ENCODE measurements around the gene ARID2. TPM values are rescaled to one million over a fixed set of nuclear protein-coding genes. Genes with fewer than 3 reads are reported as not detected.

Gene ARID2
- total and polyA plus RNA-seq, 9 of the 15 experiments (the other 6 are each of a cell fraction or from before 2014, with no cell fraction given) = 13.4 to 41.6 (median 29.4) TPM

DNA sequence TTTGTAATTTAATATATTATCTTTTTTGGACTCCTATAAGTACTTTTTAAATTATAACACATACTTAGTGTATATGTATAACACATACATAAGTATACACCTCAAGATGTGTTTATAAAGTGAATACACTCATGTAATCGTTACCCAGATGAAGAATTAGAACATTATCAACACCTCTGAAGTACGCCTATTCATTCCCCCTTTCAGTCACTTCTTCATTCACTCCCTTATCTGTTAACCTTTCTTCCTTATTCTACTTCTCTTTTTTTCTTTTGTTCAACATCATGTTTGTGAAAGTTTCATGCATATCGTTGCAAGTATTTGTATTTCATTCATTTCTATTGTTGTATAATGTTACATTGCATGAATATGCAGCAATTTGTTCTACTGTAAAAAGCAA is 98.5 kb downstream of the ARID2 start:
- ATAC-seq = no peak
- no TSS peak for BruUV-seq (replicated peaks)
- POLR2A ChIA-PET = interaction anchor here (0.6 kb wide), 2 partner anchors 30 to 1357 kb away, joined by 3 read pairs; no protein-coding TSS in a partner anchor
- TF ChIP-seq PHTF2 (CRISPR knock-in tag; IDR thresholded peaks at IDR 0.05) (no peak), ZNF592 (IDR thresholded peaks at IDR 0.05) (no peak), HCFC1 (IDR thresholded peaks at IDR 0.05; ENCODE audit: low read depth, low read length) (no peak), NUFIP1 (IDR thresholded peaks at IDR 0.05; ENCODE audit: partially characterized antibody) (no peak), CBX1 (IDR thresholded peaks at IDR 0.05; ENCODE audit: low read depth) (no peak), FOXJ3 (CRISPR knock-in tag; IDR thresholded peaks at IDR 0.05) (no peak)
- TF ChIP-seq, protein P1, sequence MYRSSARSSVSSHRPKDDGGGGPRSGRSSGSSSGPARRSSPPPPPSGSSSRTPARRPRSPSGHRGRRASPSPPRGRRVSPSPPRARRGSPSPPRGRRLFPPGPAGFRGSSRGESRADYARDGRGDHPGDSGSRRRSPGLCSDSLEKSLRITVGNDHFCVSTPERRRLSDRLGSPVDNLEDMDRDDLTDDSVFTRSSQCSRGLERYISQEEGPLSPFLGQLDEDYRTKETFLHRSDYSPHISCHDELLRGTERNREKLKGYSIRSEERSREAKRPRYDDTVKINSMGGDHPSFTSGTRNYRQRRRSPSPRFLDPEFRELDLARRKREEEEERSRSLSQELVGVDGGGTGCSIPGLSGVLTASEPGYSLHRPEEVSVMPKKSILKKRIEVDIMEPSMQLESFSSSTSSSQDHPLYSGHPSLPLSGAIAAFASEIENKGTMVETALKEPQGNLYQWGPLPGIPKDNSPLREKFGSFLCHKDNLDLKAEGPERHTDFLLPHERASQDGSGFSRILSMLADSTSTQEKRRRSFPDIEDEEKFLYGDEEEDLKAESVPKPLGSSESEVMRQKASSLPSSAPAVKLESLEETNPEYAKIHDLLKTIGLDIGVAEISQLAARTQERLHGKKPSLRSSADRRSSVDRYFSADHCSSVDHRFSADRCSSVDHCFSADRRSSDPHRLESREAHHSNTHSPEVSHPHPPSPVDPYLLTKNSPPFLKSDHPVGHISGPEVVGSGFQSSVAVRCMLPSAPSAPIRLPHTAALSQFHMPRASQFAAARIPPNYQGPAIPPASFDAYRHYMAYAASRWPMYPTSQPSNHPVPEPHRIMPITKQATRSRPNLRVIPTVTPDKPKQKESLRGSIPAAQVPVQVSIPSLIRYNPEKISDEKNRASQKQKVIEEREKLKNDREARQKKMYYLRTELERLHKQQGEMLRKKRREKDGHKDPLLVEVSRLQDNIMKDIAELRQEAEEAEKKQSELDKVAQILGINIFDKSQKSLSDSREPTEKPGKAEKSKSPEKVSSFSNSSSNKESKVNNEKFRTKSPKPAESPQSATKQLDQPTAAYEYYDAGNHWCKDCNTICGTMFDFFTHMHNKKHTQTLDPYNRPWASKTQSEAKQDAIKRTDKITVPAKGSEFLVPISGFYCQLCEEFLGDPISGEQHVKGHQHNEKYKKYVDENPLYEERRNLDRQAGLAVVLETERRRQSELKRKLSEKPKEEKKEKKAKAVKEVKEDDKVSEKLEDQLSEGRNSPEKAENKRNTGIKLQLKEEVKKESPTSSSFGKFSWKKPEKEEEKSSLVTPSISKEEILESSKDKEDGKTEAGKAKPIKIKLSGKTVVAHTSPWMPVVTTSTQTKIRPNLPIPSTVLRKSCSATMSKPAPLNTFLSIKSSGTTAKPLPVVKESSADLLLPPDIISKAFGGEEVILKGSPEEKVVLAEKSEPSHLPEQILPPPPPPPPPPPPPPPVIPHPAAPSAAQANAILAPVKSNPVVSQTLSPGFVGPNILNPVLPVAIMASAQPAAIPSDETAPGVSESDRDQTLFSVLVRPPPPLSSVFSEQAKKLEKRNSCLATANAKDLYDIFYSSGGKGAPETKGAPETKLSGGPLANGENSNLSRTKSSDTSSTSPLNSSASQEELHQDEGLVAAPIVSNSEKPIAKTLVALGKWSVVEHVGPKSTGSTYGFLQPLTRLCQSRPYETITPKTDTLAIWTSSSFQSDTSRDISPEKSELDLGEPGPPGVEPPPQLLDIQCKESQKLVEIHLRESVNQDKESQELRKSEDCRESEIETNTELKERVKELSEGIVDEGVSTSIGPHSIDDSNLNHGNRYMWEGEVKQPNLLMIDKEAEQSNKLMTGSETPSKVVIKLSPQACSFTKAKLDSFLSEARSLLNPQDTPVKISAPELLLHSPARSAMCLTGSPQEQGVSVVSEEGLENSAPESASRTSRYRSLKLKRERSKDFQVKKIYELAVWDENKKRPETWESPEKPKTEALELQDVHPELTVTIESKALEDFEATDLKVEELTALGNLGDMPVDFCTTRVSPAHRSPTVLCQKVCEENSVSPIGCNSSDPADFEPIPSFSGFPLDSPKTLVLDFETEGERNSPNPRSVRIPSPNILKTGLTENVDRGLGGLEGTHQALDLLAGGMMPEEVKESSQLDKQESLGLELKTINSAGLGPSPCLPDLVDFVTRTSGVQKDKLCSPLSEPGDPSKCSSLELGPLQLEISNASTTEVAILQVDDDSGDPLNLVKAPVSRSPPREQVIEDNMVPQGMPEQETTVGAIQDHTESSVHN (IDR thresholded peaks at IDR 0.05; ENCODE audit: borderline replicate concordance in 1 of 2, low read depth in 1 of 2) = no peak
- TF ChIP-seq, protein P2, sequence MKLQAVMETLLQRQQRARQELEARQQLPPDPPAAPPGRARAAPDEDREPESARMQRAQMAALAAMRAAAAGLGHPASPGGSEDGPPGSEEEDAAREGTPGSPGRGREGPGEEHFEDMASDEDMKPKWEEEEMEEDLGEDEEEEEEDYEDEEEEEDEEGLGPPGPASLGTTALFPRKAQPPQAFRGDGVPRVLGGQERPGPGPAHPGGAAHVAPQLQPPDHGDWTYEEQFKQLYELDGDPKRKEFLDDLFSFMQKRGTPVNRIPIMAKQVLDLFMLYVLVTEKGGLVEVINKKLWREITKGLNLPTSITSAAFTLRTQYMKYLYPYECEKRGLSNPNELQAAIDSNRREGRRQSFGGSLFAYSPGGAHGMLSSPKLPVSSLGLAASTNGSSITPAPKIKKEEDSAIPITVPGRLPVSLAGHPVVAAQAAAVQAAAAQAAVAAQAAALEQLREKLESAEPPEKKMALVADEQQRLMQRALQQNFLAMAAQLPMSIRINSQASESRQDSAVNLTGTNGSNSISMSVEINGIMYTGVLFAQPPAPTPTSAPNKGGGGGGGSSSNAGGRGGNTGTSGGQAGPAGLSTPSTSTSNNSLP (IDR thresholded peaks at IDR 0.05; ENCODE audit: borderline replicate concordance, low read depth, low read length) = no peak

More for the DNA sequence above, 98.5 kb downstream of the ARID2 start:
- Histone ChIP-seq H3K4me3 (no peak overlapping the region), H3K9me3 (replicated peaks; ENCODE audit: control insufficient read depth, insufficient read depth, low read depth, low read length) (no peaks in the 10 kb centered on the region), H3K79me2 (ENCODE audit: control insufficient read depth, insufficient read depth, low read length) (peaks cover 4% of the 10 kb centered on the region; the same call in 1 of the 3 replicates), H4K20me1 (replicated peaks; ENCODE audit: control insufficient read depth, insufficient read depth, low read length) (no peaks in the 10 kb centered on the region), H3K4me2 (ENCODE audit: insufficient read depth, low read length) (no peak overlapping the region), H3K36me3 (ENCODE audit: control insufficient read depth, insufficient read depth, low read length) (peaks cover 27% of the 10 kb centered on the region; the same call in 2 of the 3 replicates), H3K27ac (ENCODE audit: extremely low read depth, low read depth, low read length) (no peak overlapping the region), H3K27me3 (ENCODE audit: control insufficient read depth in 2 of 2, insufficient read depth in 2 of 2, low read length in 2 of 2) (no peaks in the 10 kb centered on the region), H3K9ac (ENCODE audit: insufficient read depth in 1 of 2, low read depth in 2 of 2, low read length in 2 of 2) (no peak overlapping the region), H3K4me1 (replicated peaks in 1 of 2; ENCODE audit: control insufficient read depth in 2 of 2, insufficient read depth in 2 of 2, low read length in 2 of 2) (no peaks in the 10 kb centered on the region), H3K9me1 (ENCODE audit: control insufficient read depth, insufficient read depth, low read length) (no peaks in the 10 kb centered on the region), H2AFZ (ENCODE audit: low read depth, low read length) (no peak overlapping the region)
- 79% methylated on average over 3 of the region's 3 CpGs for WGBS (ENCODE audit: insufficient coverage, low coverage, missing lambda C conversion rate)
- intact Hi-C loops (cut with micrococcal nuclease) (no loop called here), in situ Hi-C loops (cut with MboI) (no loop called here)
- CTCF ChIA-PET (ENCODE audit: low intra/inter-chr PET ratio) = no interaction called here
- FAIRE-seq = no peak
- DNase-seq (ENCODE audit: extremely low read depth in 1 of 4, low spot score in 3 of 4) = no peak
